Right lobe of liver (tissue), 6 donors: ENCODE measurements around the gene GGT6. TPM values are rescaled to one million over a fixed set of nuclear protein-coding genes. Genes with fewer than 3 reads are reported as not detected.

Experiments
- ATAC-seq, 4 donors: fragments of 200-7000 bp; cut with Tn5 transposase; one replicate each; pipeline ENCODE4 v1.9.1; 2020; ENCODE audit warnings: mild to moderate bottlenecking in 4 of 4, moderate library complexity in 4 of 4
- DNase-seq, 3 donors: peaks; one replicate each; pipeline ENCODE4 v3.0.0-alpha.2; 2020
- H3K27ac ChIP-seq, 3 donors: fragments of 200-600 bp; one replicate each; pipeline ENCODE4 v1.8.0; 2022
- H3K27me3 ChIP-seq, 2 donors: fragments of 200-600 bp; one replicate each; pipeline ENCODE4 v1.8.0; 2022
- H3K36me3 ChIP-seq, 4 donors: fragments of 200-600 bp; sonication (generic) in 1 of 4; one replicate each; pipeline versions ENCODE4 v1.5.1 to v1.8.0; 2017 to 2022; ENCODE audit warnings: control low read depth in 1 of 4
- H3K4me1 ChIP-seq, 4 donors: fragments of 200-600 bp; sonication (generic) in 1 of 4; one replicate each; pipeline versions ENCODE4 v1.5.1 to v1.8.0; 2017 to 2022; ENCODE audit warnings: control low read depth in 1 of 4
- H3K4me3 ChIP-seq, 3 donors: fragments of 200-600 bp; one replicate each; pipeline ENCODE4 v1.8.0; 2022
- H3K9me3 ChIP-seq, 4 donors: fragments of 200-600 bp; sonication (generic) in 1 of 4; one replicate each; pipeline versions ENCODE4 v1.5.1 to v1.8.0; 2017 to 2022; ENCODE audit warnings: control low read depth in 1 of 4
- CTCF ChIP-seq, 4 donors: fragments of 200-600 bp in 3 of 4; fragments of 450-650 bp in 1 of 4; IDR thresholded peaks; one replicate each; pipeline versions ENCODE4 v1.5.1 to v1.8.0; 2016 to 2022; ENCODE audit warnings: antibody characterized with exemption in 4 of 4, mild to moderate bottlenecking in 2 of 4
- POLR2A ChIP-seq: fragments of 450-650 bp; IDR thresholded peaks from one replicate; pipeline ENCODE4 v1.6.1; 2017; ENCODE audit warnings: antibody characterized with exemption, mild to moderate bottlenecking
- WGBS: methylation state at CpG from one replicate; pipeline ENCODE4 v1.1.6; 2018; ENCODE audit warnings: low coverage, low lambda C conversion rate; ENCODE audit not compliant: insufficient coverage; ENCODE audit errors: missing lambda C conversion rate; 5-methylcytosine and 5-hydroxymethylcytosine counted together
- intact Hi-C, 2 donors: fragments of 100-400 bp; cut with DNase I; formaldehyde crosslinking; loops; one replicate each; pipeline versions ENCODE4 v1.11.2 to v1.14.1; 2022
- total RNA-seq, 6 experiments: library from RNA; depleted of rRNA in 2 of 6; stranded (reverse); fragments of >200 nt in 2 of 6; fragmentation: NEBNext Ultra II Directional in 3 of 6; extraction: Animal tissue kit (Norgen Biotek cat#: 25700) in 3 of 6; gene quantifications; one replicate each; pipeline versions ENCODE4 v1.1.0 to v1.2.4, GENCODE V29; 2016 to 2023
- donor health status: DM: no; HTN: yes; CAD: no.
- donor health status: DM: no; HTN: no; CAD: no.
- donor health status: DM: no; HTN: no; CAD: no.
- donor health status: DM: no; HTN: yes; CAD: no.
- donor health status: DM: no; HTN: yes; CAD: no.

The GGT6 gene
- total RNA-seq, 6 experiments from 2014 or later = 0.09 to 0.92 (median 0.27) TPM

- intact Hi-C loops = no loop called here
- TF ChIP-seq CTCF (IDR thresholded peaks at IDR 0.05) = no peak
- TF ChIP-seq POLR2A = no peak
- DNase-seq (no peak), ATAC-seq (no peak)
- Histone ChIP-seq H3K36me3 (no peaks in the 10 kb centered on the region), H3K4me1 (peaks cover 0 to 10% (median 3%) of the 10 kb centered on the region in 4 donors), H3K27ac (no peak overlapping the region), H3K9me3 (no peaks in the 10 kb centered on the region), H3K27me3 (peaks cover 6 to 7% of the 10 kb centered on the region in 2 donors), H3K4me3 (no peak overlapping the region)
- WGBS = 86% methylated on average over 5 of the region's 9 CpGs
Measured at GRCh38 chr17:4586043-4586442, 25.7 kb upstream of the GGT6 start.

GRCh38 chr17:4585638-4585994 is 25.2 kb upstream of the GGT6 start:
- Histone ChIP-seq H3K4me3 (no peak overlapping the region), H3K36me3 (no peaks in the 10 kb centered on the region), H3K27ac (no peak overlapping the region), H3K9me3 (no peaks in the 10 kb centered on the region), H3K4me1 (peaks cover 0 to 10% (median 3%) of the 10 kb centered on the region in 4 donors), H3K27me3 (peaks cover 6 to 7% of the 10 kb centered on the region in 2 donors)
- intact Hi-C loops = no loop called here
- no CpG with 5 or more reads among the region's 7 CpGs for WGBS
- DNase-seq (no peak), ATAC-seq (no peak)
- TF ChIP-seq POLR2A (no peak), CTCF (IDR thresholded peaks at IDR 0.05) (no peak)

- Histone ChIP-seq H3K27ac (no peak overlapping the region), H3K4me1 (peaks cover 0 to 10% (median 3%) of the 10 kb centered on the region in 4 donors), H3K27me3 (peaks cover 6 to 7% of the 10 kb centered on the region in 2 donors), H3K36me3 (no peaks in the 10 kb centered on the region), H3K4me3 (no peak overlapping the region), H3K9me3 (no peaks in the 10 kb centered on the region)
- TF ChIP-seq POLR2A = no peak
- TF ChIP-seq CTCF (IDR thresholded peaks at IDR 0.05) = no peak
- intact Hi-C loops = no loop called here
- DNase-seq = no peak
- no peak for ATAC-seq
- 34% methylated on average over 11 of the region's 57 CpGs for WGBS
Measured at GRCh38 chr17:4584917-4585637, 24.7 kb upstream of the GGT6 start.

GRCh38 chr17:4584101-4584916 is 23.9 kb upstream of the GGT6 start, which contains the start of gene SMTNL2:
TSS of gene SMTNL2 (plus strand) at chr17:4584529. CDS start at chr17:4584606, 77 bp downstream.
- Histone ChIP-seq H3K4me1 (peaks cover 0 to 10% (median 3%) of the 10 kb centered on the region in 4 donors), H3K4me3 (peak within 1 kb of the TSS; percentile 21 to 36 (median 33)), H3K27ac (no peak within 1 kb of the TSS), H3K9me3 (no peaks in the 10 kb centered on the region), H3K27me3 (peaks cover 6 to 7% of the 10 kb centered on the region in 2 donors), H3K36me3 (no peaks in the 10 kb centered on the region)
- ATAC-seq (peak; percentile 5 to 41 (median 14)), DNase-seq (no peak)
- TF ChIP-seq CTCF (IDR thresholded peaks at IDR 0.05) = no peak
- TF ChIP-seq POLR2A = no peak
- intact Hi-C loops = no loop called here
- WGBS = 5% methylated on average over 8 of the region's 100 CpGs
